ENCODE data around the gene TPD52L1. TPM values are rescaled to one million over a fixed set of nuclear protein-coding genes. Genes with fewer than 3 reads are reported as not detected.

TPD52L1 gene
- total and polyA plus RNA-seq, 10 donors = 0.80 to 9.1 (median 3.9) TPM

DNA sequence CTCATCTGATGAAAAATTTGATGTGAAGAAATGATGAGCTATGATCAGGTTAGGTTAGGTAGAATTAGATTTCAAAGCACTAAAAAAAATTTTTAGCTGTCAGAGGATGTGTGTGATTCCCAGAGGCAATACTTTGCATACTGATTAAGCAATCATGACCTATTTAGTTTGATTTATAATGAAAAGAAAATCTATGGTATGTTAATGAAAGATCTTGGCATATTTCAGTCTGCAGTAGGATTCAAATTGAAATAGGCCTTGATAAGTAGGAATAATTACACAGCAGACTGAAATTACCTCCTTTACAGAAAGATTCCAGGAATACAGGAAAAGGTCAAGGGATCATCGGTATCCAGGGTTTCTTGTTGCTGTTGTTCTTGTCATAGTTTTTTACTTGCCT lies 78.9 kb downstream of the TPD52L1 start:
- H3K4me1 ChIP-seq = no peaks in the 10 kb centered on the region
- TF ChIP-seq POLR2A (IDR thresholded peaks at IDR 0.05) (no peak), POLR2AphosphoS5 (IDR thresholded peaks at IDR 0.05) (no peak)
- TF ChIP-seq, protein P1, sequence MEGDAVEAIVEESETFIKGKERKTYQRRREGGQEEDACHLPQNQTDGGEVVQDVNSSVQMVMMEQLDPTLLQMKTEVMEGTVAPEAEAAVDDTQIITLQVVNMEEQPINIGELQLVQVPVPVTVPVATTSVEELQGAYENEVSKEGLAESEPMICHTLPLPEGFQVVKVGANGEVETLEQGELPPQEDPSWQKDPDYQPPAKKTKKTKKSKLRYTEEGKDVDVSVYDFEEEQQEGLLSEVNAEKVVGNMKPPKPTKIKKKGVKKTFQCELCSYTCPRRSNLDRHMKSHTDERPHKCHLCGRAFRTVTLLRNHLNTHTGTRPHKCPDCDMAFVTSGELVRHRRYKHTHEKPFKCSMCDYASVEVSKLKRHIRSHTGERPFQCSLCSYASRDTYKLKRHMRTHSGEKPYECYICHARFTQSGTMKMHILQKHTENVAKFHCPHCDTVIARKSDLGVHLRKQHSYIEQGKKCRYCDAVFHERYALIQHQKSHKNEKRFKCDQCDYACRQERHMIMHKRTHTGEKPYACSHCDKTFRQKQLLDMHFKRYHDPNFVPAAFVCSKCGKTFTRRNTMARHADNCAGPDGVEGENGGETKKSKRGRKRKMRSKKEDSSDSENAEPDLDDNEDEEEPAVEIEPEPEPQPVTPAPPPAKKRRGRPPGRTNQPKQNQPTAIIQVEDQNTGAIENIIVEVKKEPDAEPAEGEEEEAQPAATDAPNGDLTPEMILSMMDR (IDR thresholded peaks at IDR 0.05 in 8 of 11, conservative IDR thresholded peaks at IDR 0.05 in 3 of 11) = no peak
- intact Hi-C loops (cut with DNase I; ENCODE audit: low total_unique reads) = no loop called here
- H3K27ac ChIP-seq = peak overlapping the region in 1 of 8 donors; percentile 35
- no peak overlapping the region for H3K4me3 ChIP-seq
- H3K27me3 ChIP-seq (replicated peaks in 1 of 7) = no peaks in the 10 kb centered on the region
- H3K9me3 ChIP-seq = no peaks in the 10 kb centered on the region
- DNase-seq = no peak
- H3K36me3 ChIP-seq = no peaks in the 10 kb centered on the region
- WGBS, 5 donors = 66 to 84% (median 76%) methylated on average over 1 of the region's 1 CpG

- Histone ChIP-seq H3K4me3 (no peak overlapping the region), H3K9me3 (no peaks in the 10 kb centered on the region), H3K27me3 (replicated peaks in 1 of 7) (no peaks in the 10 kb centered on the region), H3K4me1 (no peaks in the 10 kb centered on the region), H3K36me3 (no peaks in the 10 kb centered on the region), H3K27ac (peak overlapping the region in 1 of 8 donors; percentile 35)
- 71 to 86% (median 76%) methylated on average over 3 of the region's 3 CpGs for WGBS, 5 donors
- intact Hi-C loops (cut with DNase I; ENCODE audit: low total_unique reads) = no loop called here
- TF ChIP-seq, protein P1 (IDR thresholded peaks at IDR 0.05 in 8 of 11, conservative IDR thresholded peaks at IDR 0.05 in 3 of 11) = no peak
- TF ChIP-seq POLR2A (IDR thresholded peaks at IDR 0.05) (no peak), POLR2AphosphoS5 (IDR thresholded peaks at IDR 0.05) (no peak)
- DNase-seq = no peak
Measured at GRCh38 chr6:125233202-125233601, 79.6 kb downstream of the TPD52L1 start.

GRCh38 chr6:125236536-125237327 lies 83.2 kb downstream of the TPD52L1 start:
- H3K36me3 ChIP-seq = no peaks in the 10 kb centered on the region
- no peaks in the 10 kb centered on the region for H3K4me1 ChIP-seq
- no peaks in the 10 kb centered on the region for H3K27me3 ChIP-seq (replicated peaks in 1 of 7)
- TF ChIP-seq, protein P1 (IDR thresholded peaks at IDR 0.05 in 8 of 11, conservative IDR thresholded peaks at IDR 0.05 in 3 of 11) = no peak
- TF ChIP-seq POLR2AphosphoS5 (IDR thresholded peaks at IDR 0.05) = no peak
- TF ChIP-seq POLR2A (IDR thresholded peaks at IDR 0.05) = no peak
- H3K27ac ChIP-seq = no peak overlapping the region
- intact Hi-C loops (cut with DNase I; ENCODE audit: low total_unique reads) = no loop called here
- WGBS, 5 donors = 74 to 89% (median 81%) methylated on average over 5 of the region's 5 CpGs
- H3K4me3 ChIP-seq = no peak overlapping the region
- peaks cover 0 to 26% (median 19%) of the 10 kb centered on the region in 8 donors for H3K9me3 ChIP-seq
- no peak for DNase-seq

DNA sequence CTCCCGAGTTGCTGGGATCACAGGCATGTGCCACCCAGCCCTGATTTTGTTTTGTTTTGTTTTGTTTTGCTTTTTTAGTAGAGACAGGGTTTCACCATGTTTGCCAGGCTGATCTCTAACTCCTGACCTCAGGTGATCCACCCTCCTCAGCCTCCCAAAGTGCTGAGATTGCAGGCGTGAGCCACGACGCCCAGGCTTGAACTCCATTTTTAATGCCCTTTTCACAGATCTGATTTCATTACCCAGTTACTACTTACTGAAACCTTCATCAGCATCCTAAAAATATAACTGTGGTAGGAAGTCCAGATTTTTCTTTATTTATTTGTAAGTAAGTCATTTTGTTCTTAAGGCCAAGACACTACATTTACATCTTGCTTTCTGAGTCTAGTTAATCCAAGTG lies 84.2 kb downstream of the TPD52L1 start:
- no peak overlapping the region for H3K27ac ChIP-seq
- H3K36me3 ChIP-seq = no peaks in the 10 kb centered on the region
- no peak for DNase-seq
- TF ChIP-seq, protein P1 (IDR thresholded peaks at IDR 0.05 in 8 of 11, conservative IDR thresholded peaks at IDR 0.05 in 3 of 11) = no peak
- TF ChIP-seq POLR2AphosphoS5 (IDR thresholded peaks at IDR 0.05) = no peak
- H3K27me3 ChIP-seq (replicated peaks in 1 of 7) = no peaks in the 10 kb centered on the region
- H3K9me3 ChIP-seq = peaks cover 0 to 35% (median 30%) of the 10 kb centered on the region in 8 donors
- intact Hi-C loops (cut with DNase I; ENCODE audit: low total_unique reads) = no loop called here
- no peak overlapping the region for H3K4me3 ChIP-seq
- H3K4me1 ChIP-seq = no peaks in the 10 kb centered on the region
- WGBS, 5 donors = 90 to 93% (median 92%) methylated on average over 4 of the region's 4 CpGs
